Measurements from ENCODE around the gene ACOT12. TPM values are rescaled to one million over a fixed set of nuclear protein-coding genes. Genes with fewer than 3 reads are reported as not detected.

Gene ACOT12
- total RNA-seq, 1 donor from 2014 or later = not detected

DNA sequence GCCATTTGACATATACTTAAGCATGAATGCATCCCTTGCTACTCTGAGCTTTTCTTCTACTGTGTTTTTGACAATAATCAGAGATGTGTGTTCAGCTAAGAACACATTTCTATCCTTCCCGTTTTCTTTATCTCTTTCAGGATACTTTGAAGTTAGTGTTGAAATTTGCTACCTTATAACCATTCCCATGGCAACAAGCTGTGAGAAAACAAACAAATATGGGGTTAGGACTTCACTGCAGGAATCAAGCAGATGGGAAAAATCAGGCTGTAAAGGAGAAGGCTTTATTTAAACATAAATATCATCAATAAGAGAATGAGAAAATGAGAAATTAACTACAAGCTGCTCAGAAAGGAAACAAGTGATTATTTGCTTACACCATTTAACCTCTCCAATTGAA is 57.4 kb downstream of the ACOT12 start:
- H3K27ac Mint-ChIP-seq (ENCODE audit: unreplicated experiment) = no peak overlapping the region
- no peaks in the 10 kb centered on the region for H3K4me1 Mint-ChIP-seq (ENCODE audit: low read depth)
- no peak for DNase-seq (ENCODE audit: low spot score)
- no peaks in the 10 kb centered on the region for H3K9me3 Mint-ChIP-seq (ENCODE audit: low read depth)
- no peaks in the 10 kb centered on the region for H3K36me3 Mint-ChIP-seq (ENCODE audit: low read depth)
- TF ChIP-seq, protein P1, sequence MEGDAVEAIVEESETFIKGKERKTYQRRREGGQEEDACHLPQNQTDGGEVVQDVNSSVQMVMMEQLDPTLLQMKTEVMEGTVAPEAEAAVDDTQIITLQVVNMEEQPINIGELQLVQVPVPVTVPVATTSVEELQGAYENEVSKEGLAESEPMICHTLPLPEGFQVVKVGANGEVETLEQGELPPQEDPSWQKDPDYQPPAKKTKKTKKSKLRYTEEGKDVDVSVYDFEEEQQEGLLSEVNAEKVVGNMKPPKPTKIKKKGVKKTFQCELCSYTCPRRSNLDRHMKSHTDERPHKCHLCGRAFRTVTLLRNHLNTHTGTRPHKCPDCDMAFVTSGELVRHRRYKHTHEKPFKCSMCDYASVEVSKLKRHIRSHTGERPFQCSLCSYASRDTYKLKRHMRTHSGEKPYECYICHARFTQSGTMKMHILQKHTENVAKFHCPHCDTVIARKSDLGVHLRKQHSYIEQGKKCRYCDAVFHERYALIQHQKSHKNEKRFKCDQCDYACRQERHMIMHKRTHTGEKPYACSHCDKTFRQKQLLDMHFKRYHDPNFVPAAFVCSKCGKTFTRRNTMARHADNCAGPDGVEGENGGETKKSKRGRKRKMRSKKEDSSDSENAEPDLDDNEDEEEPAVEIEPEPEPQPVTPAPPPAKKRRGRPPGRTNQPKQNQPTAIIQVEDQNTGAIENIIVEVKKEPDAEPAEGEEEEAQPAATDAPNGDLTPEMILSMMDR (IDR thresholded peaks at IDR 0.05) = no peak
- H3K4me3 Mint-ChIP-seq (ENCODE audit: unreplicated experiment) = no peak overlapping the region
- H3K27me3 Mint-ChIP-seq (ENCODE audit: low read depth) = no peaks in the 10 kb centered on the region

DNA sequence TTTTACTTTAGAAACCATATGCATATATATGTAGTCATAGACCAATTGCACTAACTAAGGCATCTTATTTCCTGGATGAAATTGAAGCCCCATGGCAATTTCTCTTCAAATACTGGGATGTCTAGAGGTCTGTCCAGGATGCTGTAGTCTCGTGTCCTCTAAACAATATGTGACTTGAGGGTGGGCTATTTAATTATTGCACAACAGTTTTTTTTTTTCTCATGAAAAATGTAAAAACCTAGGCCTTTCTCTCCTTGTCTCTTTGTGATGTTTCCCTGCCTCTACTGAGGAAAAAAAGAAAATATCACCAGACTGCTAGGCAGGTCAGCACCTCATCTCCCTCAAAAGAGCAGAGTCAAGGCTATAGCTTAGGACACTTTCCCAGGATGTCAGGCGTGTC is 58.0 kb downstream of the ACOT12 start:
- no peak for DNase-seq (ENCODE audit: low spot score)
- TF ChIP-seq, protein P1 (IDR thresholded peaks at IDR 0.05) = no peak

GRCh38 chr5:81334304-81335061 is 59.5 kb downstream of the ACOT12 start:
- no peak overlapping the region for H3K4me3 Mint-ChIP-seq (ENCODE audit: unreplicated experiment)

More for the DNA sequence above, 58.0 kb downstream of the ACOT12 start:
- Mint-ChIP-seq H3K4me1 (ENCODE audit: low read depth) (no peaks in the 10 kb centered on the region), H3K4me3 (ENCODE audit: unreplicated experiment) (no peak overlapping the region), H3K27ac (ENCODE audit: unreplicated experiment) (no peak overlapping the region), H3K36me3 (ENCODE audit: low read depth) (no peaks in the 10 kb centered on the region), H3K27me3 (ENCODE audit: low read depth) (no peaks in the 10 kb centered on the region), H3K9me3 (ENCODE audit: low read depth) (no peaks in the 10 kb centered on the region)

DNA sequence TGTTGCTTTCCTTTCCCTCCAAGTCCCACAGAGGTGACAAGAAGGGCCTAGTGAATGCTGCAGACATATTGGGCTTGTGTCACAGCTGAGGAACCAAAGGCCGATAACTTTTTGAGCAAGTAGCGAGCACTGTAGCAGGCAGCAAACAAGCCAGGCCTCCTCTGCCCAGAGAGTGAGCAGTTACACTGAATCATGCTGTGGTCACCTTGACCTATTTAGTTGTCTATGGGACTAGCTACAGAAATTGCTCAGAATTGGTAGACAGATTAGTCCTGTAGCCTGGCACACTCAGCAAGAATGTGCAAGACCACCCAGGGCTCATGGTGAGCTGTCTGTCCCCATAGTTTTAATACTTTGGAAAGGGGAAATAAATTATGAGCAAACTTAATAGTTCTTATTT is 67.4 kb downstream of the ACOT12 start:
- Mint-ChIP-seq H3K27me3 (ENCODE audit: low read depth) (peaks cover 4% of the 10 kb centered on the region), H3K4me1 (ENCODE audit: low read depth) (no peaks in the 10 kb centered on the region), H3K36me3 (ENCODE audit: low read depth) (no peaks in the 10 kb centered on the region), H3K4me3 (ENCODE audit: unreplicated experiment) (no peak overlapping the region), H3K9me3 (ENCODE audit: low read depth) (no peaks in the 10 kb centered on the region), H3K27ac (ENCODE audit: unreplicated experiment) (no peak overlapping the region)
- DNase-seq (ENCODE audit: low spot score) = no peak
- TF ChIP-seq, protein P1 (IDR thresholded peaks at IDR 0.05) = no peak

More at GRCh38 chr5:81334304-81335061, 59.5 kb downstream of the ACOT12 start:
- no peaks in the 10 kb centered on the region for H3K27me3 Mint-ChIP-seq (ENCODE audit: low read depth)
- H3K36me3 Mint-ChIP-seq (ENCODE audit: low read depth) = no peaks in the 10 kb centered on the region
- DNase-seq (ENCODE audit: low spot score) = no peak
- no peaks in the 10 kb centered on the region for H3K4me1 Mint-ChIP-seq (ENCODE audit: low read depth)
- H3K27ac Mint-ChIP-seq (ENCODE audit: unreplicated experiment) = no peak overlapping the region
- TF ChIP-seq, protein P1 (IDR thresholded peaks at IDR 0.05) = no peak
- no peaks in the 10 kb centered on the region for H3K9me3 Mint-ChIP-seq (ENCODE audit: low read depth)

GRCh38 chr5:81317536-81317935 is 76.4 kb downstream of the ACOT12 start:
- peaks cover 17% of the 10 kb centered on the region for H3K36me3 Mint-ChIP-seq (ENCODE audit: low read depth)
- no peak overlapping the region for H3K27ac Mint-ChIP-seq (ENCODE audit: unreplicated experiment)
- H3K9me3 Mint-ChIP-seq (ENCODE audit: low read depth) = no peaks in the 10 kb centered on the region
- no peaks in the 10 kb centered on the region for H3K27me3 Mint-ChIP-seq (ENCODE audit: low read depth)
- TF ChIP-seq, protein P1 (IDR thresholded peaks at IDR 0.05) = no peak
- no peak for DNase-seq (ENCODE audit: low spot score)
- H3K4me1 Mint-ChIP-seq (ENCODE audit: low read depth) = peaks cover 5% of the 10 kb centered on the region
- H3K4me3 Mint-ChIP-seq (ENCODE audit: unreplicated experiment) = no peak overlapping the region

All from chondrocyte (in vitro differentiated cells).